Measurements from ENCODE around the gene GPR139. TPM values are rescaled to one million over a fixed set of nuclear protein-coding genes. Genes with fewer than 3 reads are reported as not detected.

Gene GPR139
- total RNA-seq, 1 experiment from 2014 or later = not detected

DNA sequence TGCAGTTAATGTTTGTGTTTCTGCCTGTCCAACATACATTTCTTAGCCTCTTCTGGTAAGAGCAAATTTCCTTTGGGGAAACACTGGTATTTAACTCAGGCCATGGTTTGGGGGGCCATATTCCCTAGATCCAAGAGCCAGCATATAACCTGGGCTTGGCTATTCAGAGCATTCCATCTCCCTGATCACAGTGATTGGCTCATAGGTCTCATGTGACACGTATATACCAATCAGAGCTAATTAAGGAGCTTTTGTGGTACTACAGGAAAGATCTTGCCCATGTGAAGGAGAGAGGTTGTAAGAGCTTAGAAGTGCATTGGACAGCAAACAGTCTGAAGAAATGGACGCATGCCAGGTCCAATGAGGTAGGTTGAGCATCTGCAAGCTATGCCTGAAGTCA lies 33.4 kb upstream of the GPR139 start:
- H3K4me1 Mint-ChIP-seq (ENCODE audit: low read depth, unreplicated experiment) = no peaks in the 10 kb centered on the region
- BruUV-seq (replicated peaks) = no TSS peak
- H3K4me3 Mint-ChIP-seq (ENCODE audit: low read depth, unreplicated experiment) = no peak overlapping the region
- H3K27me3 Mint-ChIP-seq (ENCODE audit: unreplicated experiment) = peaks cover 35% of the 10 kb centered on the region
- H3K9me3 Mint-ChIP-seq (ENCODE audit: low read depth, unreplicated experiment) = peaks cover 3% of the 10 kb centered on the region
- TF ChIP-seq, protein P1, sequence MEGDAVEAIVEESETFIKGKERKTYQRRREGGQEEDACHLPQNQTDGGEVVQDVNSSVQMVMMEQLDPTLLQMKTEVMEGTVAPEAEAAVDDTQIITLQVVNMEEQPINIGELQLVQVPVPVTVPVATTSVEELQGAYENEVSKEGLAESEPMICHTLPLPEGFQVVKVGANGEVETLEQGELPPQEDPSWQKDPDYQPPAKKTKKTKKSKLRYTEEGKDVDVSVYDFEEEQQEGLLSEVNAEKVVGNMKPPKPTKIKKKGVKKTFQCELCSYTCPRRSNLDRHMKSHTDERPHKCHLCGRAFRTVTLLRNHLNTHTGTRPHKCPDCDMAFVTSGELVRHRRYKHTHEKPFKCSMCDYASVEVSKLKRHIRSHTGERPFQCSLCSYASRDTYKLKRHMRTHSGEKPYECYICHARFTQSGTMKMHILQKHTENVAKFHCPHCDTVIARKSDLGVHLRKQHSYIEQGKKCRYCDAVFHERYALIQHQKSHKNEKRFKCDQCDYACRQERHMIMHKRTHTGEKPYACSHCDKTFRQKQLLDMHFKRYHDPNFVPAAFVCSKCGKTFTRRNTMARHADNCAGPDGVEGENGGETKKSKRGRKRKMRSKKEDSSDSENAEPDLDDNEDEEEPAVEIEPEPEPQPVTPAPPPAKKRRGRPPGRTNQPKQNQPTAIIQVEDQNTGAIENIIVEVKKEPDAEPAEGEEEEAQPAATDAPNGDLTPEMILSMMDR (IDR thresholded peaks at IDR 0.05; ENCODE audit: unreplicated experiment) = no peak
- H3K36me3 Mint-ChIP-seq (ENCODE audit: insufficient read depth, unreplicated experiment) = no peaks in the 10 kb centered on the region
- intact Hi-C loops (cut with micrococcal nuclease; ENCODE audit: unreplicated experiment) = no loop called here
- DNase-seq = no peak
- H3K27ac Mint-ChIP-seq (ENCODE audit: unreplicated experiment) = no peak overlapping the region
- CTCF ChIA-PET = interaction anchor here (0.7 kb wide), 1 partner anchor 10 kb away, joined by 3 read pairs; no protein-coding TSS in a partner anchor

DNA sequence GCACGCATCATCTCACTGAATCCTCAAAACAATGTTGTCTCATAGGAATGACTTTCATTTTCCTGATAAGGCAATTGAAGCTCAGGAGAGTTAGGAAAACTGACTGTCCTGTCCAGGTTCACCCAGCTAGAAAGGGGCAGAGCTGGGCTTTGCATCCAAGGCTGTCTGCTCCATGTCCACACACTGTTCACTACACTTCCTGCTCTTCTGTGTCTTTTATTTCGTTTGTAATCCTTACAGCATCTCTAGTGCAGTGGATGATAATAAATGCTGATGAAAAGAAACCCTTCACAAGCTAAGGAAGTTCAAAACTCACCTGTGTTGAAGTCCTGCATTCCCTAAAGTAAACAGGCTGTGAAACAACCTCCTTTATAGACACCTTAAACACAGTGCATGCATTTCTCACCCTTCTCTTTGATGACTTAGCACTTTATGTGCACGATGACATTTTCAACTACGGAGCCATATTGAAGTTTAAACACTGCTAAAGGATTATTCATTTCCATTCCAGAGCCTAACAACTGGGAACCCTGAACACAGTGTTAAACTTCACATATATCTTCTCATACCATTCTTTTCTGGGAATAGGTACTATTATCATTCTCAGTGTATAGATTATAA lies 31.0 kb upstream of the GPR139 start:
- Mint-ChIP-seq H3K9me3 (ENCODE audit: low read depth, unreplicated experiment) (peaks cover 3% of the 10 kb centered on the region), H3K27ac (ENCODE audit: unreplicated experiment) (no peak overlapping the region), H3K4me1 (ENCODE audit: low read depth, unreplicated experiment) (no peaks in the 10 kb centered on the region), H3K36me3 (ENCODE audit: insufficient read depth, unreplicated experiment) (no peaks in the 10 kb centered on the region), H3K27me3 (ENCODE audit: unreplicated experiment) (peaks cover 47% of the 10 kb centered on the region), H3K4me3 (ENCODE audit: low read depth, unreplicated experiment) (no peak overlapping the region)
- TF ChIP-seq, protein P1 (IDR thresholded peaks at IDR 0.05; ENCODE audit: unreplicated experiment) = no peak
- DNase-seq = no peak
- CTCF ChIA-PET = interaction anchor here (0.6 to 1.2 kb wide), 3 partner anchors 9 to 776 kb away, joined by 3 read pairs; no protein-coding TSS in a partner anchor
- intact Hi-C loops (cut with micrococcal nuclease; ENCODE audit: unreplicated experiment) = no loop called here
- BruUV-seq (replicated peaks) = no TSS peak

DNA sequence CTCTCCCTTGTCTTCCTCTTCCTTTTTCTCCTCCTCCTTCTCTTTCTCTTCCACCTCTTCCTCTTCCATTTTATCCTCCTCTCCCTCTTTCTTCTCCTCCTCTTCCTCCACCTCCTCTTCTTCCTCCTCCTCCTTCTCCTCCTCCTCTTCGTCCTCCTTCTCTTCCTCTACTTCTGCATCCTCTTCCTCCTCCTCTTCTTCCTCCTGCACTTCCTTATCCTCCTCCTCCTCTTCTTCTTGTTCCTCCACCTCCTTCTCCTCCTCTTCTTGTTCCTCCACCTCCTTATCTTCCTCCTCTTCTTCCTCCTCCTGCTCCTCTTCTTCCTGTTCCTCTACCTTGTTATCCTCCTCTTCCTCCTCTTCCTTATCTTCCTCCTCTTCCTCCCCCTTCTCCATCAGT lies 28.8 kb upstream of the GPR139 start:
- H3K36me3 Mint-ChIP-seq (ENCODE audit: insufficient read depth, unreplicated experiment) = no peaks in the 10 kb centered on the region
- no TSS peak for BruUV-seq (replicated peaks)
- H3K4me3 Mint-ChIP-seq (ENCODE audit: low read depth, unreplicated experiment) = no peak overlapping the region
- TF ChIP-seq, protein P1 (IDR thresholded peaks at IDR 0.05; ENCODE audit: unreplicated experiment) = no peak
- intact Hi-C loops (cut with micrococcal nuclease; ENCODE audit: unreplicated experiment) = no loop called here
- no peaks in the 10 kb centered on the region for H3K9me3 Mint-ChIP-seq (ENCODE audit: low read depth, unreplicated experiment)
- CTCF ChIA-PET = no interaction called here
- peaks cover 37% of the 10 kb centered on the region for H3K27me3 Mint-ChIP-seq (ENCODE audit: unreplicated experiment)
- DNase-seq = no peak
- H3K4me1 Mint-ChIP-seq (ENCODE audit: low read depth, unreplicated experiment) = no peaks in the 10 kb centered on the region
- H3K27ac Mint-ChIP-seq (ENCODE audit: unreplicated experiment) = no peak overlapping the region

DNA sequence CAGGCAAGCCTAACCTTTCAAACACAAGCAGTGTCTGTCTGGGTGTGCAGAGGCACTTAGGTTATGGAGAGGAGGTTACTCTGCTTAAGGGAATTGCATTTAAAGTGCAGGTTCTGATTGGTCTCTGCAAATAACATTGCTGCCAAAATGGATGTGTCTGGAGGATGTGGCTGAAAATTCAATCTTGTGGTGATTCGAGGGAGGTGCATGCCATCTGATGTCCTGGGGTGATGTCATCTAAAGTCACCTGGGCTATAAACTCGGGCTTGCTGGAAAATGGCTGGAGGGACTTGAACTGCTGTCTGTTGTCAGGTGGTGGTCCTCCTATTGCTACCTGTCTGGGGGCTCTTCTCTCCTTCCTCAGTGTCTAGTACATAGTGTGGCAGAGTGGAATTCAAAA lies 28.3 kb upstream of the GPR139 start:
- H3K4me1 Mint-ChIP-seq (ENCODE audit: low read depth, unreplicated experiment) = no peaks in the 10 kb centered on the region
- peaks cover 42% of the 10 kb centered on the region for H3K27me3 Mint-ChIP-seq (ENCODE audit: unreplicated experiment)
- intact Hi-C loops (cut with micrococcal nuclease; ENCODE audit: unreplicated experiment) = no loop called here
- DNase-seq = no peak
- H3K9me3 Mint-ChIP-seq (ENCODE audit: low read depth, unreplicated experiment) = no peaks in the 10 kb centered on the region
- TF ChIP-seq, protein P1 (IDR thresholded peaks at IDR 0.05; ENCODE audit: unreplicated experiment) = no peak
- CTCF ChIA-PET = no interaction called here
- H3K36me3 Mint-ChIP-seq (ENCODE audit: insufficient read depth, unreplicated experiment) = no peaks in the 10 kb centered on the region
- no peak overlapping the region for H3K4me3 Mint-ChIP-seq (ENCODE audit: low read depth, unreplicated experiment)
- H3K27ac Mint-ChIP-seq (ENCODE audit: unreplicated experiment) = no peak overlapping the region
- BruUV-seq (replicated peaks) = no TSS peak

Measured in Calu3 (cell line).